C4-2B (cell line): ENCODE data around the gene RIC8B.
"Not testable (repeated sequence)": the region's sequence is repeated elsewhere in the genome, so short reads cannot be mapped to it uniquely, and the experiment has no call there.

Experiments used
- H3K27ac ChIP-seq: fragments of 450-650 bp; 2 replicates; pipeline ENCODE4 v1.5.1; 2017
- CTCF ChIP-seq: fragments of 450-650 bp; conservative IDR thresholded peaks from 2 replicates; pipeline ENCODE4 v1.5.1; 2017; ENCODE audit warnings: mild to moderate bottlenecking
- ZFX ChIP-seq: fragments of 450-650 bp; IDR thresholded peaks from 2 replicates; pipeline ENCODE4 v1.6.1; 2017

Gene RIC8B

GRCh38 chr12:106917503-106917902, 143.0 kb downstream of the RIC8B start:
- TF ChIP-seq CTCF (no peak), ZFX (no peak)
- H3K27ac ChIP-seq: no peak overlapping the region

GRCh38 chr12:106918746-106919145, 144.3 kb downstream of the RIC8B start:
- H3K27ac ChIP-seq: no peak overlapping the region
- TF ChIP-seq CTCF (peak; percentile 54), ZFX (no peak)

- TF ChIP-seq ZFX (no peak), CTCF (peak; percentile 81)
- no peak overlapping the region for H3K27ac ChIP-seq
Measured at GRCh38 chr12:106919910-106920544, 145.5 kb downstream of the RIC8B start.

- H3K27ac ChIP-seq: not testable (repeated sequence)
Measured at GRCh38 chr12:106921976-106922375, 147.5 kb downstream of the RIC8B start.

GRCh38 chr12:106923594-106923993, 149.1 kb downstream of the RIC8B start:
- not testable (repeated sequence) for H3K27ac ChIP-seq

- TF ChIP-seq ZFX: no peak
- no peak overlapping the region for H3K27ac ChIP-seq
Measured at GRCh38 chr12:106924268-106924861, 149.9 kb downstream of the RIC8B start.

- no peak overlapping the region for H3K27ac ChIP-seq
- TF ChIP-seq ZFX: no peak
Measured at GRCh38 chr12:106926657-106927056, 152.2 kb downstream of the RIC8B start.

GRCh38 chr12:106934277-106934676, 159.8 kb downstream of the RIC8B start:
- no peak overlapping the region for H3K27ac ChIP-seq
- TF ChIP-seq ZFX: no peak
- no peak for TF ChIP-seq CTCF
